Activated naive CD8-positive, alpha-beta T cell treated with anti-CD3 and anti-CD28 coated beads, Interleukin-2, amount 50 U/mL, for 24 hours (primary cell): Measurements from ENCODE around the gene RRP8.

Experiments used
- ATAC-seq: fragments of 150-1000 bp; cut with Tn5 transposase; one replicate; pipeline ENCODE4 v1.10.0; 2021
- DNase-seq: peaks from one replicate; pipeline ENCODE4 v3.0.0; 2021
- H3K27ac Mint-ChIP-seq: one replicate; pipeline ENCODE4 v1.8.0; 2021; ENCODE audit warnings: mild to moderate bottlenecking, mixed read lengths
- H3K27me3 Mint-ChIP-seq: one replicate; pipeline ENCODE4 v1.8.0; 2021; ENCODE audit warnings: mixed read lengths
- H3K36me3 Mint-ChIP-seq: one replicate; pipeline ENCODE4 v1.8.0; 2021; ENCODE audit warnings: low read depth, mixed read lengths
- H3K4me1 Mint-ChIP-seq: one replicate; pipeline ENCODE4 v1.8.0; 2021; ENCODE audit warnings: mixed read lengths
- H3K4me3 Mint-ChIP-seq: one replicate; pipeline ENCODE4 v1.8.0; 2021; ENCODE audit warnings: mild to moderate bottlenecking, moderate library complexity, mixed read lengths
- H3K9me3 Mint-ChIP-seq: one replicate; pipeline ENCODE4 v1.8.0; 2021; ENCODE audit warnings: mixed read lengths

The RRP8 gene

GRCh38 chr11:6604790-6605189 is 1.4 kb upstream of the RRP8 start:
- H3K4me1 Mint-ChIP-seq, result peaks cover 21% of the 10 kb centered on the region
- ATAC-seq, result no peak
- DNase-seq, result no peak
- no peaks in the 10 kb centered on the region for H3K27me3 Mint-ChIP-seq
- H3K9me3 Mint-ChIP-seq, result no peaks in the 10 kb centered on the region
- H3K36me3 Mint-ChIP-seq, result peaks cover 22% of the 10 kb centered on the region
- H3K27ac Mint-ChIP-seq, result no peak overlapping the region
- H3K4me3 Mint-ChIP-seq, result no peak overlapping the region

- no peaks in the 10 kb centered on the region for H3K9me3 Mint-ChIP-seq
- ATAC-seq (peak; percentile 50), DNase-seq (peak; percentile 52)
- peaks cover 15% of the 10 kb centered on the region for H3K4me1 Mint-ChIP-seq
- no peaks in the 10 kb centered on the region for H3K27me3 Mint-ChIP-seq
- H3K36me3 Mint-ChIP-seq, result peaks cover 22% of the 10 kb centered on the region
- no peak overlapping the region for H3K4me3 Mint-ChIP-seq
- H3K27ac Mint-ChIP-seq, result no peak overlapping the region
Observed at GRCh38 chr11:6604081-6604626, 738 bp upstream of the RRP8 start.

GRCh38 chr11:6602096-6602940 is 1.1 kb downstream of the RRP8 start:
- Mint-ChIP-seq H3K27ac (peak overlapping the region; percentile 76), H3K9me3 (no peaks in the 10 kb centered on the region), H3K4me3 (no peak overlapping the region), H3K36me3 (peaks cover 24% of the 10 kb centered on the region), H3K27me3 (no peaks in the 10 kb centered on the region), H3K4me1 (peaks cover 14% of the 10 kb centered on the region)
- ATAC-seq (no peak), DNase-seq (no peak)

GRCh38 chr11:6601041-6601461 is 2.4 kb downstream of the RRP8 start:
- Mint-ChIP-seq H3K9me3 (no peaks in the 10 kb centered on the region), H3K4me1 (peaks cover 14% of the 10 kb centered on the region), H3K27ac (no peak overlapping the region), H3K4me3 (no peak overlapping the region), H3K27me3 (no peaks in the 10 kb centered on the region), H3K36me3 (peaks cover 30% of the 10 kb centered on the region)
- ATAC-seq (no peak), DNase-seq (no peak)

GRCh38 chr11:6599881-6600390 is 3.5 kb downstream of the RRP8 start:
- Mint-ChIP-seq H3K4me1 (peaks cover 14% of the 10 kb centered on the region), H3K9me3 (no peaks in the 10 kb centered on the region), H3K36me3 (peaks cover 39% of the 10 kb centered on the region), H3K27me3 (no peaks in the 10 kb centered on the region), H3K27ac (no peak overlapping the region), H3K4me3 (no peak overlapping the region)
- ATAC-seq (no peak), DNase-seq (no peak)

GRCh38 chr11:6599449-6599848 is 4.0 kb downstream of the RRP8 start:
- Mint-ChIP-seq H3K4me3 (no peak overlapping the region), H3K9me3 (no peaks in the 10 kb centered on the region), H3K27ac (peak overlapping the region; percentile 48), H3K27me3 (no peaks in the 10 kb centered on the region), H3K36me3 (peaks cover 43% of the 10 kb centered on the region), H3K4me1 (peaks cover 17% of the 10 kb centered on the region)
- DNase-seq (no peak), ATAC-seq (no peak)

GRCh38 chr11:6598555-6598954 is 4.9 kb downstream of the RRP8 start:
- Mint-ChIP-seq H3K4me3 (no peak overlapping the region), H3K4me1 (peaks cover 21% of the 10 kb centered on the region)

GRCh38 chr11:6596239-6596877 is 7.1 kb downstream of the RRP8 start:
- ATAC-seq (no peak), DNase-seq (no peak)
- H3K9me3 Mint-ChIP-seq, result no peaks in the 10 kb centered on the region
- H3K4me3 Mint-ChIP-seq, result no peak overlapping the region
- peaks cover 61% of the 10 kb centered on the region for H3K36me3 Mint-ChIP-seq
- H3K27me3 Mint-ChIP-seq, result no peaks in the 10 kb centered on the region
- no peak overlapping the region for H3K27ac Mint-ChIP-seq
- H3K4me1 Mint-ChIP-seq, result peaks cover 13% of the 10 kb centered on the region

More at GRCh38 chr11:6598555-6598954, 4.9 kb downstream of the RRP8 start:
- H3K27ac Mint-ChIP-seq, result no peak overlapping the region
- DNase-seq (no peak), ATAC-seq (no peak)
- H3K9me3 Mint-ChIP-seq, result no peaks in the 10 kb centered on the region
- no peaks in the 10 kb centered on the region for H3K27me3 Mint-ChIP-seq
- peaks cover 51% of the 10 kb centered on the region for H3K36me3 Mint-ChIP-seq

- no peak for ATAC-seq
- Mint-ChIP-seq H3K4me1 (peaks cover 11% of the 10 kb centered on the region), H3K36me3 (peaks cover 60% of the 10 kb centered on the region), H3K4me3 (no peak overlapping the region), H3K27ac (no peak overlapping the region), H3K27me3 (no peaks in the 10 kb centered on the region), H3K9me3 (no peaks in the 10 kb centered on the region)
- no peak for DNase-seq
Observed at GRCh38 chr11:6594142-6594768, 9.2 kb downstream of the RRP8 start.

- ATAC-seq (no peak), DNase-seq (no peak)
- Mint-ChIP-seq H3K4me1 (no peaks in the 10 kb centered on the region), H3K27ac (no peak overlapping the region), H3K27me3 (no peaks in the 10 kb centered on the region), H3K9me3 (peaks cover 21% of the 10 kb centered on the region), H3K4me3 (no peak overlapping the region), H3K36me3 (peaks cover 45% of the 10 kb centered on the region)
Observed at GRCh38 chr11:6588018-6588417, 15.4 kb downstream of the RRP8 start.

- Mint-ChIP-seq H3K27ac (no peak overlapping the region), H3K4me1 (no peaks in the 10 kb centered on the region), H3K27me3 (no peaks in the 10 kb centered on the region), H3K4me3 (no peak overlapping the region), H3K36me3 (peaks cover 47% of the 10 kb centered on the region), H3K9me3 (peaks cover 27% of the 10 kb centered on the region)
- DNase-seq (no peak), ATAC-seq (no peak)
Observed at GRCh38 chr11:6587360-6587953, 16.0 kb downstream of the RRP8 start.

GRCh38 chr11:6586434-6587359 is 16.7 kb downstream of the RRP8 start:
- no peak overlapping the region for H3K27ac Mint-ChIP-seq
- peak; percentile 20 for ATAC-seq
- peaks cover 27% of the 10 kb centered on the region for H3K9me3 Mint-ChIP-seq
- H3K27me3 Mint-ChIP-seq, result no peaks in the 10 kb centered on the region
- DNase-seq, result no peak
- peaks cover 48% of the 10 kb centered on the region for H3K36me3 Mint-ChIP-seq
- no peak overlapping the region for H3K4me3 Mint-ChIP-seq
- no peaks in the 10 kb centered on the region for H3K4me1 Mint-ChIP-seq

GRCh38 chr11:6584528-6584927 is 18.9 kb downstream of the RRP8 start:
- H3K4me3 Mint-ChIP-seq, result no peak overlapping the region

More at GRCh38 chr11:6584528-6584927, 18.9 kb downstream of the RRP8 start:
- Mint-ChIP-seq H3K27me3 (no peaks in the 10 kb centered on the region), H3K27ac (no peak overlapping the region), H3K4me1 (no peaks in the 10 kb centered on the region), H3K36me3 (peaks cover 49% of the 10 kb centered on the region), H3K9me3 (peaks cover 27% of the 10 kb centered on the region)
- DNase-seq, result no peak
- no peak for ATAC-seq
